Measurements from ENCODE around the gene MBTPS1. TPM values are rescaled to one million over a fixed set of nuclear protein-coding genes. Genes with fewer than 3 reads are reported as not detected.

The MBTPS1 gene
- total RNA-seq, 1 donor from 2014 or later, result 95.6 TPM

DNA sequence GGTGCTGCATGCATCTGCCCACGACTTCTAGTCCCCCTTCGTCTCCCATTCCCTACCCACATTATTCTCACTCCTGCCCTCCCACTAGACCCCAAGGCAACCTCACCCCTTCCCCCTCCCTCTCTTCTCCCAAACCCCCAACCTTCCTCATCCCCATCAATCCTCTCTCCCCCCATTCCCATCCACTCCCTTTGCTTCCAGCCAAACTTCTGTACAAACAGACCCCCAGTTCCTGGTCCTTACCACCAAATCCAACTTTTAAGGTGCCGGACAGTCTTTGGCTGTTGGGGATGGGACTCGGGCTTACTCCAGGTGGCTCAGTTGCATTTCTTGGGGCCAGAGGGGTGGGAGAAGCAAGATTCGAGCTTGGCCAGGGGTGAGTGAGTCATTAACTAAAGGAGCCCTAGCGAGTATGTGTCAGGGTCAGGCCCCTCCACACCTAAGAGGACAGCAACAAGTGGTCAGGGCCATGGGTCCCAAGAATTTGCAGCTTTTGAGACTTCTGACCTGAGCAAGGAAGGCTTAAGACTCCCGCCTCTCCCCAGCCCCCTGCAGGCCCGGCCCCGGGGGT lies 74.3 kb downstream of the MBTPS1 start, which contains the start of gene SLC38A8:
Gene SLC38A8 (minus strand): TSS at position 488 of the 571 bp plus-strand sequence. CDS start 638 bp downstream, outside the sequence.
- no peaks in the 10 kb centered on the region for H3K36me3 ChIP-seq
- intact Hi-C loops (cut with DNase I), result no loop called here
- TF ChIP-seq, protein P1, sequence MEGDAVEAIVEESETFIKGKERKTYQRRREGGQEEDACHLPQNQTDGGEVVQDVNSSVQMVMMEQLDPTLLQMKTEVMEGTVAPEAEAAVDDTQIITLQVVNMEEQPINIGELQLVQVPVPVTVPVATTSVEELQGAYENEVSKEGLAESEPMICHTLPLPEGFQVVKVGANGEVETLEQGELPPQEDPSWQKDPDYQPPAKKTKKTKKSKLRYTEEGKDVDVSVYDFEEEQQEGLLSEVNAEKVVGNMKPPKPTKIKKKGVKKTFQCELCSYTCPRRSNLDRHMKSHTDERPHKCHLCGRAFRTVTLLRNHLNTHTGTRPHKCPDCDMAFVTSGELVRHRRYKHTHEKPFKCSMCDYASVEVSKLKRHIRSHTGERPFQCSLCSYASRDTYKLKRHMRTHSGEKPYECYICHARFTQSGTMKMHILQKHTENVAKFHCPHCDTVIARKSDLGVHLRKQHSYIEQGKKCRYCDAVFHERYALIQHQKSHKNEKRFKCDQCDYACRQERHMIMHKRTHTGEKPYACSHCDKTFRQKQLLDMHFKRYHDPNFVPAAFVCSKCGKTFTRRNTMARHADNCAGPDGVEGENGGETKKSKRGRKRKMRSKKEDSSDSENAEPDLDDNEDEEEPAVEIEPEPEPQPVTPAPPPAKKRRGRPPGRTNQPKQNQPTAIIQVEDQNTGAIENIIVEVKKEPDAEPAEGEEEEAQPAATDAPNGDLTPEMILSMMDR (IDR thresholded peaks at IDR 0.05), result no peak
- no peaks in the 10 kb centered on the region for H3K9me3 ChIP-seq
- H3K27ac ChIP-seq, result no peak within 1 kb of the TSS
- no peaks in the 10 kb centered on the region for H3K27me3 ChIP-seq
- no peak within 1 kb of the TSS for H3K4me3 ChIP-seq
- H3K4me1 ChIP-seq, result no peaks in the 10 kb centered on the region
- DNase-seq (ENCODE audit: low spot score in 2 of 2), result no peak

DNA sequence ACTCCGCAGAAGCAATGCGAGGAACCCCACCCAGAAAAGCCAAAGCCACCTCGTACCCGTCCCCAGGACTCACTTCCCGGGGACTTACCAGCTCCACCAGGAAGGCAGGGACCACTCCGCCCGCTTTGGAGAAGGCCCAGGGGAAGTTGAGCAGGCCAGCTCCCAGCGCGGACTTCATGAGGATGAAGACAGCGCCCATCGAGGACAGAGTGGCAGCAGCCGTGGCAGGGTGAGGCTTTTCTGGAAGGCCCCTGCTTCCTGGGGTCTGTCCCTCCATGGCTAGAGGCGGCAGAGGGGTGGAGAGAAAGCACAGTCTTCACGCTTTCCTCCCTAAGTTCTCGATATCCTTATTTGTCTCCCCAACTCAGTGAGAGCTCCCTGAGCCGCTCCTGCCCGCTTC lies 74.9 kb downstream of the MBTPS1 start:
- TF ChIP-seq, protein P1 (IDR thresholded peaks at IDR 0.05), result no peak
- no peak for DNase-seq (ENCODE audit: low spot score in 2 of 2)
- Histone ChIP-seq H3K9me3 (no peaks in the 10 kb centered on the region), H3K4me1 (no peaks in the 10 kb centered on the region), H3K27ac (no peak overlapping the region), H3K27me3 (no peaks in the 10 kb centered on the region), H3K4me3 (no peak overlapping the region), H3K36me3 (no peaks in the 10 kb centered on the region)
- intact Hi-C loops (cut with DNase I), result no loop called here

DNA sequence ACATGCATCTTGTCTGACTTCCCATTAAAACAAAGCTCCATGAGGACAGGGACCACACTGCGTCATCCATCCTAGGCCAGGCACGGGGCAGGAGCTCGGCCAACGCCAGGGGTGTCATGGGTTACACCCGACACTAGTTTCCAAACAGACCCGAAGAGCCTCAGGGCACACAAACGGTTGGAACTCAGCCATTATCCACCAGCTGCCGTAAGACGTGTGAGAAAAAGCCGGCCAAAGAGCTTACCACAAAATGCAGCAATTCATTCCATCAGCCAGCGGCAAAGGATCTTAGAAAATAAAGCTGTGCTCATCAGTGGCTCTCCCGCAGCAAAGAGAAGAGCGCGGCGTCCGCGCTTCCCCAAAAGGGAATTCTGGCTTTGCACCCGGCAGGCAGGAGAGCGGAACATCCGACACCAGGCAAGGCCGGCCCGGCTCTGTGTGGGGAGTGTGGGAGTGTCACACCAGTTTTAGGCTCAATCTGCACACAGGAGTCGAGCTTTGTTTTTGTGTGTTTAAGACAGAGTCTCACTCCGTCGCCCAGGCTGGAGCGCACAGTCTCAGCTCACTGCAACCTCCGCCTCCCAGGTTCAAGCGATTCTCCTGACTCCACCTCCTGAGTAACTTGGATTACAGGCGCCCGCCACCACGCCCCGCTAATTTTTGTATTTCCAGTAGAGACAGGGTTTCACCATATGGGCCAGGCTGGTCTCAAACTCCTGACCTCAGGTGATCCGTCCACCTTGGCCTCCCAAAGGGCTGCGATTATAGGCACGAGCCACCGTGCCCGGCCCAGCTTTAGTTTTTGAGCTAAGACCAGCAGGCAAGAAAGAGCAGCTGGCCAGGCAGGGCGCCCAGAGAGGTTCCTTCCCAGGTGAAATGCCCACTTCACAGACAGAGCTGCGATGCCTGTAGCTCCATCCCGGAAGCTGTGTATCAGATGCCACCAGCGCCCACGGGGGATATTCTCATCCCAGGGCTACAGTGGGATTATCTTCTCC lies 75.6 kb downstream of the MBTPS1 start:
- Histone ChIP-seq H3K9me3 (peaks cover 0 to 6% of the 10 kb centered on the region in 2 donors), H3K36me3 (no peaks in the 10 kb centered on the region), H3K4me1 (no peaks in the 10 kb centered on the region), H3K27me3 (no peaks in the 10 kb centered on the region), H3K27ac (no peak overlapping the region), H3K4me3 (no peak overlapping the region)
- intact Hi-C loops (cut with DNase I), result no loop called here
- TF ChIP-seq, protein P1 (IDR thresholded peaks at IDR 0.05), result no peak
- DNase-seq (ENCODE audit: low spot score in 2 of 2), result no peak

DNA sequence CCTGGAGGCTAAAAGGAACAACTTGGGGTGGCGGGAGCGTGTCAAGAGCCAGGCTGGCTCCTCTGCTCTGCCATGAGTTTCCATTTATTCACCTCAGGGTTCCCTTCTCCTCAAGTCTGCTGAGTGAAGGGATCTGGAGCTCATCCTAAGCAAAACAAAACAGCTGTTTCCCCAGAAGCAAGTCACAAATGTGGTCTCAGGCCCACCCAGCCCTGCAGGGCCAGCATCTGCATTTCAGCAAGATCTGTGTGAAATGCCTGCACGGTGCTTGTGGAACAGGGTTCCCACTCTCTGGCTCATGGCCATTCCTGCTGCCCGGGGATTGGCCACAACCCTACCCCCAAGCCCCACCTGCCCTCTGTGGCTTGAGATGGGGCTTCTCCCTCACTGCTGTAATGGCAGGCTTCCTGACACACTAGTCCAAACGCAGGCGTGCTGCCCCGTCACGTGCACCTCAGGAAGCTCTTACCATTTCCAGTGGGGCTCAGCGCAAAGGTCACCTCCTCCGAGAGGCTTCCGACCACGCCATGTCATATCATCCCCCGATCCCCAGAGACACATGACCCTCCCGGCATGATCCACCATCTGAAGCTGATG lies 76.4 kb downstream of the MBTPS1 start:
- no peak for DNase-seq (ENCODE audit: low spot score in 2 of 2)
- peaks cover 0 to 10% of the 10 kb centered on the region in 2 donors for H3K9me3 ChIP-seq
- no peak overlapping the region for H3K27ac ChIP-seq
- H3K27me3 ChIP-seq, result no peaks in the 10 kb centered on the region
- no peaks in the 10 kb centered on the region for H3K4me1 ChIP-seq
- no peaks in the 10 kb centered on the region for H3K36me3 ChIP-seq
- intact Hi-C loops (cut with DNase I), result no loop called here
- TF ChIP-seq, protein P1 (IDR thresholded peaks at IDR 0.05), result no peak
- no peak overlapping the region for H3K4me3 ChIP-seq

DNA sequence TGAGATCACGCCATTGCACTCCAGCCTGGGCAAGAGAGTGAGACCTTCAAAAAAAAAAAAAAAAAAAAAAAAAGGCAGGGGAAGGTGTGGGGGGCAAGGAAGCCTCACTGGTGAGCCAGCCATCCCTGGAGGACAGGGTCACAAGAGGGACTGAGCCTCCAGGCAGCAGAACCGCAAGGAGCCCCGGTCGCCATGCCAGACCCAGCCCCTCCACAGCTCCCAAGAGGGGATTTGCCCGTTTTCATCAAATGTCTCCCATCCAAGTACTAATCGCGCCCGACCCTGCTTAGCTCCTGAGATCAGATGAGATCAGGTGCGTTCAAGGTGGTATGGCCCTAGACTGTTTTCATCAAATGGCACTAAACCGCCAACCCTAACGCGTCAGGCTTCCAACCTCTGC lies 77.0 kb downstream of the MBTPS1 start:
- H3K27me3 ChIP-seq, result no peaks in the 10 kb centered on the region
- no peaks in the 10 kb centered on the region for H3K4me1 ChIP-seq
- DNase-seq (ENCODE audit: low spot score in 2 of 2), result no peak
- TF ChIP-seq, protein P1 (IDR thresholded peaks at IDR 0.05), result no peak
- intact Hi-C loops (cut with DNase I), result no loop called here
- H3K36me3 ChIP-seq, result no peaks in the 10 kb centered on the region
- peaks cover 0 to 15% of the 10 kb centered on the region in 2 donors for H3K9me3 ChIP-seq
- no peak overlapping the region for H3K27ac ChIP-seq
- no peak overlapping the region for H3K4me3 ChIP-seq

Data from ascending aorta (tissue), 2 donors.